Vagina (tissue), 2 donors: Measurements from ENCODE around the gene PSMA7. TPM values are rescaled to one million over a fixed set of nuclear protein-coding genes. Genes with fewer than 3 reads are reported as not detected.

ENCODE experiments used
- DNase-seq, 2 donors: peaks; one replicate each; pipeline ENCODE4 v3.0.0-alpha.2; 2017; ENCODE audit errors: extremely low spot score in 2 of 2
- H3K27ac ChIP-seq: fragments of 200-600 bp; sonication (generic); one replicate; pipeline ENCODE4 v1.5.1; 2019
- H3K27me3 ChIP-seq: fragments of 200-600 bp; sonication (generic); one replicate; pipeline ENCODE4 v1.5.1; 2019
- H3K36me3 ChIP-seq, 2 donors: fragments of 200-600 bp; sonication (generic); one replicate each; pipeline ENCODE4 v1.5.1; 2017 to 2019
- H3K4me1 ChIP-seq: fragments of 200-600 bp; sonication (generic); one replicate; pipeline ENCODE4 v1.5.1; 2019
- H3K4me3 ChIP-seq, 2 donors: fragments of 200-600 bp; sonication (generic); 1 replicate in 1 of 2; 2 replicates in 1 of 2; pipeline ENCODE4 v1.5.1; 2016 to 2019
- H3K9me3 ChIP-seq: fragments of 200-600 bp; sonication (generic); one replicate; pipeline ENCODE4 v1.5.1; 2019
- CTCF ChIP-seq, 3 experiments: fragments of 450-650 bp in 2 of 3; fragments of 200-600 bp in 1 of 3; sonication (generic) in 1 of 3; IDR thresholded peaks; one replicate each; pipeline ENCODE4 v1.5.1; 2017 to 2019; ENCODE audit warnings: antibody characterized with exemption in 3 of 3, mild to moderate bottlenecking in 2 of 3, moderate library complexity in 2 of 3
- POLR2A ChIP-seq, 2 donors: fragments of 450-650 bp; IDR thresholded peaks; one replicate each; pipeline ENCODE4 v1.6.1; 2017; ENCODE audit warnings: antibody characterized with exemption in 2 of 2, mild to moderate bottlenecking in 2 of 2, moderate library complexity in 2 of 2
- POLR2AphosphoS5 ChIP-seq, 2 donors: sonication (generic); formaldehyde crosslinking; IDR thresholded peaks; one replicate each; pipeline ENCODE4 v1.9.0; 2017; ENCODE audit warnings: antibody characterized with exemption in 2 of 2, mild to moderate bottlenecking in 2 of 2, low read depth in 1 of 2; ENCODE audit not compliant: insufficient read depth in 1 of 2
- intact Hi-C: fragments of 100-400 bp; cut with DNase I; formaldehyde crosslinking; loops from one replicate; pipeline ENCODE4 v1.15.1; 2023
- total RNA-seq: library from RNA; depleted of rRNA; stranded (reverse); fragments of >200 nt; gene quantifications from one replicate; pipeline ENCODE4 v1.2.3, GENCODE V29; 2016

The PSMA7 gene
- total RNA-seq, 1 donor from 2014 or later = 319 TPM

- Histone ChIP-seq H3K36me3 (peaks cover 0 to 43% of the 10 kb centered on the region in 2 donors), H3K9me3 (no peaks in the 10 kb centered on the region), H3K4me1 (peaks cover 13% of the 10 kb centered on the region), H3K4me3 (no peak overlapping the region), H3K27ac (no peak overlapping the region), H3K27me3 (no peaks in the 10 kb centered on the region)
- intact Hi-C loops = no loop called here
- DNase-seq = no peak
- TF ChIP-seq POLR2A (IDR thresholded peaks at IDR 0.05) (no peak), CTCF (IDR thresholded peaks at IDR 0.05) (no peak), POLR2AphosphoS5 (IDR thresholded peaks at IDR 0.05; ENCODE audit: insufficient read depth in 1 of 2, low read depth in 1 of 2) (no peak)
Measured at GRCh38 chr20:62160876-62161275, 17.7 kb upstream of the PSMA7 start.

GRCh38 chr20:62160253-62160652 is 17.1 kb upstream of the PSMA7 start:
- Histone ChIP-seq H3K4me3 (no peak overlapping the region), H3K4me1 (peaks cover 18% of the 10 kb centered on the region), H3K36me3 (peaks cover 0 to 37% of the 10 kb centered on the region in 2 donors), H3K27me3 (no peaks in the 10 kb centered on the region), H3K9me3 (no peaks in the 10 kb centered on the region), H3K27ac (no peak overlapping the region)
- TF ChIP-seq CTCF (IDR thresholded peaks at IDR 0.05) = no peak
- TF ChIP-seq POLR2A (IDR thresholded peaks at IDR 0.05) = no peak
- no peak for TF ChIP-seq POLR2AphosphoS5 (IDR thresholded peaks at IDR 0.05; ENCODE audit: insufficient read depth in 1 of 2, low read depth in 1 of 2)
- intact Hi-C loops = no loop called here
- DNase-seq = no peak

GRCh38 chr20:62159839-62160238 is 16.6 kb upstream of the PSMA7 start:
- peaks cover 0 to 32% of the 10 kb centered on the region in 2 donors for H3K36me3 ChIP-seq
- TF ChIP-seq CTCF (IDR thresholded peaks at IDR 0.05) = no peak
- no peak for TF ChIP-seq POLR2A (IDR thresholded peaks at IDR 0.05)
- no peak for TF ChIP-seq POLR2AphosphoS5 (IDR thresholded peaks at IDR 0.05; ENCODE audit: insufficient read depth in 1 of 2, low read depth in 1 of 2)
- intact Hi-C loops = no loop called here
- H3K9me3 ChIP-seq = no peaks in the 10 kb centered on the region
- H3K4me3 ChIP-seq = no peak overlapping the region
- peaks cover 19% of the 10 kb centered on the region for H3K4me1 ChIP-seq
- no peak for DNase-seq
- H3K27ac ChIP-seq = no peak overlapping the region
- H3K27me3 ChIP-seq = no peaks in the 10 kb centered on the region

GRCh38 chr20:62159052-62159451 is 15.9 kb upstream of the PSMA7 start:
- H3K9me3 ChIP-seq = no peaks in the 10 kb centered on the region
- DNase-seq = no peak
- intact Hi-C loops = no loop called here
- peaks cover 19% of the 10 kb centered on the region for H3K4me1 ChIP-seq
- no peak overlapping the region for H3K4me3 ChIP-seq
- H3K27ac ChIP-seq = no peak overlapping the region
- H3K36me3 ChIP-seq = peaks cover 0 to 27% of the 10 kb centered on the region in 2 donors
- H3K27me3 ChIP-seq = no peaks in the 10 kb centered on the region
- TF ChIP-seq CTCF (IDR thresholded peaks at IDR 0.05) (no peak), POLR2A (IDR thresholded peaks at IDR 0.05) (no peak), POLR2AphosphoS5 (IDR thresholded peaks at IDR 0.05; ENCODE audit: insufficient read depth in 1 of 2, low read depth in 1 of 2) (no peak)

- intact Hi-C loops = no loop called here
- TF ChIP-seq POLR2AphosphoS5 (IDR thresholded peaks at IDR 0.05; ENCODE audit: insufficient read depth in 1 of 2, low read depth in 1 of 2) (no peak), POLR2A (IDR thresholded peaks at IDR 0.05) (no peak), CTCF (IDR thresholded peaks at IDR 0.05) (no peak)
- no peaks in the 10 kb centered on the region for H3K27me3 ChIP-seq
- no peak overlapping the region for H3K4me3 ChIP-seq
- no peak overlapping the region for H3K27ac ChIP-seq
- H3K9me3 ChIP-seq = no peaks in the 10 kb centered on the region
- H3K36me3 ChIP-seq = peaks cover 0 to 22% of the 10 kb centered on the region in 2 donors
- H3K4me1 ChIP-seq = peaks cover 19% of the 10 kb centered on the region
- DNase-seq = no peak
Measured at GRCh38 chr20:62158541-62158940, 15.3 kb upstream of the PSMA7 start.
